Stimulated activated CD8-positive, alpha-beta memory T cell treated with anti-CD3 and anti-CD28 coated beads, Interleukin-12 subunit alpha, Interleukin-12 subunit beta, amount 100 ng/mL, for 1 hour (primary cell): ENCODE results near the gene PDZRN4.
"Not testable (repeated sequence)": the region's sequence is repeated elsewhere in the genome, so short reads cannot be mapped to it uniquely, and the experiment has no call there.

Experiments used
- DNase-seq: peaks from one replicate; pipeline ENCODE4 v3.0.0-alpha.2; 2020; ENCODE audit warnings: low read depth

PDZRN4 gene

DNA sequence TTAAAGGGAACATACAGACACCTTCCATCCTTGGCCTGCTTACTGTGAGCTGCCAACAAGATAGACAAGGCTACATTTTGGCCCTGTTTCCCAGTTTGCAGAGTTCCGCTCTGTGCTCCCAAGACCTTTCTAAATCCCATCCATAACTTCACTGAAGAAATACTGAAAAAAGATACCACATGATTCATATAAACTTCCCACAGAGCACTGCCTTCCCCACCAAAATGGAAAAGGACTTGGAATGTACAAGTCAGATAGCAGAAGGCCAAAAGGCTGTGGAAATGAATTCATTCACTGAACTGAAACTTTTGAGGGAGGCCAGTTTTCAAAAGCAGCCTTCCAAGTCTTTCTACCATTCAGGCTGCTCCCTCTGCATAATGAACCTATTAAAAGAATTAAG is 29.6 kb downstream of the PDZRN4 start:
- DNase-seq = no peak

DNA sequence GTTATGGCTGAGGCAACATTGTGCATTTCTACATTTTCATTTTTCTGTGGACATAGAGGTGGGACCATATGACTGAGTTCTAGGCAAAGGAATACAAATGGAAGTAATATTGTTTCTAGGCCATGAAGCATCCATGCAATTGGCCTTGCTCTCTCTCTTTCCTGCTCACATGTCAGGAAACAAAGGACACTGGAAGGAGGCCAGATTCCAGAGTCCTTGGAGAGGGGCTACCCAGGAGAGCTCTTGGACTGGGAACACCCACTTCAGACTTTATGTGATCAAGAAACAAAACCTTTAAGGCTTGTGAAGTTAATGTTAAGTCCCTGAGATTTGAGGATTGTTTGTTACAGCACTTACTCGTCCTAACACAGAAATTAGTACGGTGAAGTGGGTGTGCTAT is 32.8 kb downstream of the PDZRN4 start:
- no peak for DNase-seq

DNA sequence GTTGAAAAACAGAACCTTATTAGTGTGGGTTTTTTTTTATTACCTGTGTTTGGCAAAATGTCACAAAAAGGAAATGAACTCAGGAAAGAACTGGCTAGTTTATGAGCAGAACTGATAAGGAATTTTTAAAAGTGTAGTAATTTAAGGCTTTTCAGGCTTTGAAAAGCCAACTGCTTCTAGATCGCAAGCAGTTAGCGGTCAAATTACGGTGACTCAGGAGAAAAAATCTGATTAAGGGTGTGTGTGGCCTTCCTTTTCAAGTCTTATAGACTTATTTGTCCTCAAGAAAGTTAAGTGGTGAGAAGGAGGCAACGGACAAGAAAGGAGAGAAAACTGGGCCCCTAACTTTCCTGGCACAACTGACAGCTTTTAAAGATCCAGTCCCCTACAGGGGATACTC is 33.4 kb downstream of the PDZRN4 start:
- DNase-seq = no peak

- no peak for DNase-seq
These were observed 35.5 kb downstream of the PDZRN4 start for GRCh38 chr12:41223600-41223999.

DNA sequence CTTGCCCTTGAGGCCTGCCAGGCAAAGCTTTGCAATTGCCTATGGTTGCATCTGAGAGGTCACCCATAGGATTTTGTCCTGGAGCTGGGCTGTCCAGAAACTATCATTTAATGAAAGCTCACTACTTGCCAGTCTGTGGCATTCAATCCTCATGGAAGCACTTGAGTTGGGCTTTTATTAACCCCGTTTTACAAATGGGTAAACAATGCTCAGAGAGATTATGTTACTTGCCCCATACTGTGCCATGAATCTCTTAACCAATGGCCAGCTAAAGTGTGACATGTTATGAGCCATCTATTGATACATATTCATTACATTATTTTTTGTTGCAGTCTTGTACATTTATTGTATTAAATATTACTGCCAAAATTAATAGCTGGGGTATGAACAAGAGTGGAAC is 35.9 kb downstream of the PDZRN4 start:
- no peak for DNase-seq

- no peak for DNase-seq
These were observed 37.1 kb downstream of the PDZRN4 start for GRCh38 chr12:41225179-41225578.

- DNase-seq = no peak
These were observed 40.1 kb downstream of the PDZRN4 start for GRCh38 chr12:41228066-41228820.

DNA sequence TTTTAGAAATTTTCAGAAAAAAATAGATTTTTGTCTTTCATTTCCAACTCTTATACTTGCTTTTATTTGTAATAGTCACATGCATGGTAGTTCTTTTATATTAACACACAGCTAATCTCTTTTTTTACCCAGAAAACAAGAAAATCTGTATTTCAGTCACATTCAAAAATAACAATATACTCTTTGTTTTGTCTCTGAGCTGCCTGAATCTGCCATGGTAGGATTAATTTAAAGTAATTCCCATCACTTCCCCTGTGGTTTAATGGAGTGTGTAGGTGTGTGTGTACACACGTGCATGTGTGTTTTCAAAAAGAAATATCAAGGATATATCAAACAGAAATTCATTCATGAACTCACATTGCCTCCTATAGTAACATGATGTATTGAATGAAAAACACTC is 42.6 kb downstream of the PDZRN4 start:
- no peak for DNase-seq

- DNase-seq = no peak
These were observed 46.6 kb downstream of the PDZRN4 start for GRCh38 chr12:41234692-41235091.

DNA sequence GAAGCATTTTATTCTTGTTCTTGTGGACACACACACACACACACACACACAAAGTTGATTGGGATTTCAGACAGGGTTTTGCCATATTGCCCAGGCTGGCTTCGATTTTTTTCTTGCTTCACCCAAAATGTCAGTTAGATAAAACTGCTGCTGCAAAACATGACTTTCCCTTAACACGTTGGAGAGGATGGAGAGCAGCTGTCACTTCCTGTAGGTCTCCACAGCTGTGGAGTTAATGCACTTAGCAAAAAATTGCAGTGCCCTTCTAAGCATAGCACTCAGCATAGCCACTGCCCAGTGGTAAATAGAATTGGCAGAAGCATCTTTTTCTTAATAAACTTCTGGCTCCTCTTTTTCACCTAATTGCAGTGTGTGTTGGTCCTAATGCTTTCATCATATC is 54.5 kb downstream of the PDZRN4 start:
- DNase-seq = no peak

DNA sequence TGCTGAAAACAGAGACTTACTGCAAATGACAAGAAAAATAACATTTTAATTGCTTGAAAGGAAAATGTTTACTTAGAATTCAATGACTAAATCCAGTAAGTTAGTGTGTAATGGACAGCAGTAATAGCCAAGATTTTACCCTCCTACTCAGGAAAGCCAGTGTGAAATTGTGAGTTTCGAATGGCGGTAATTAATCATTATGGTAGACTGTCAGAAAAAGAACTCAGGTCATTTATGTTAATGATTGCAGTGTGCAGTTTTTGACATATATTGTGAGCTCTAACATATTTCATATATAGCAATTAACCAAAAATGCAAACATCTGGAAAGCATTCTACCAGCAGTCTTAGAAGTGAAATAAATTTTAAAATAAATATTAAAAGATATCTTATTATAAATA is 60.3 kb downstream of the PDZRN4 start:
- no peak for DNase-seq

GRCh38 chr12:41250748-41251147 is 62.6 kb downstream of the PDZRN4 start:
- DNase-seq = no peak

GRCh38 chr12:41254004-41254914 is 66.1 kb downstream of the PDZRN4 start:
- no peak for DNase-seq

- DNase-seq = not testable (repeated sequence)
These were observed 75.1 kb downstream of the PDZRN4 start for GRCh38 chr12:41263196-41263595.

- no peak for DNase-seq
These were observed 76.2 kb downstream of the PDZRN4 start for GRCh38 chr12:41264281-41264680.

DNA sequence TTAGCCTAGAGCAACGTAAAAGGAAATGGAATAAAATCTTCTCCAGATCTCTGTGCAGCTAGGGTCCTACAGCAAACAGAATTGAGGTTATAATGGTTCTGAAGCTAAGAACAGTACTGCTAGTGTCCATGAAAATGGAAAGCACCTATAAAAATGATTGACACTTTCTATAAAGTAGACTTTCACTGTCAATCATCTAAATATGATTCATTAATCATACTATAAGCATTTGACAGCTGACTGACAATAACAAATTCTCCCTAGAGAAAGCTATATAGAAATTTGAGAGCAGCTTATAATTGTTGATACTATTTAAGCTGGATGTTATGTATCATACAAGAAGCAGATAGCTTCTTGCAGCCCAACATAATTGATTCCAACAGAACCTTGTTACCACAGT is 80.9 kb downstream of the PDZRN4 start:
- no peak for DNase-seq

DNA sequence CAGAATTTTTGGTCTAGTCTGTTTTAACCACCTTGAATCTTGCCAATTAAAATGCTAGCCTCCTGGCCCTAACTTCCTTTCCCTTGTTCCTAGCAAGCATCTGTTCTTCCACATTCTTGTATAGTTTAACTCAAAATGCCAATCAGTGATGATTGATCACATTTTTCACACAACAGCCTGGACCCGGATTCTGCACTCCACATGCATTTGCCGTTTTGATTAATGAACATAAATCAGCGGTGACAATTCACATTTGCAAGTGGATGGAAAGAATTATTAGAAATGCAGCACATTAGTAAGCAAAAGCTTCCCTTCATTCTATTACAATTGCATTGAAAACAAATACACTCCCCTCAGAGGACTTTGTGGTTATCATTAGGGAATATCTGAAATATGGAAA is 83.4 kb downstream of the PDZRN4 start:
- no peak for DNase-seq

- DNase-seq = no peak
These were observed 86.5 kb downstream of the PDZRN4 start for GRCh38 chr12:41274643-41275042.

GRCh38 chr12:41277100-41277945 is 89.2 kb downstream of the PDZRN4 start:
- no peak for DNase-seq

- no peak for DNase-seq
These were observed 89.8 kb downstream of the PDZRN4 start for GRCh38 chr12:41277946-41278267.

DNA sequence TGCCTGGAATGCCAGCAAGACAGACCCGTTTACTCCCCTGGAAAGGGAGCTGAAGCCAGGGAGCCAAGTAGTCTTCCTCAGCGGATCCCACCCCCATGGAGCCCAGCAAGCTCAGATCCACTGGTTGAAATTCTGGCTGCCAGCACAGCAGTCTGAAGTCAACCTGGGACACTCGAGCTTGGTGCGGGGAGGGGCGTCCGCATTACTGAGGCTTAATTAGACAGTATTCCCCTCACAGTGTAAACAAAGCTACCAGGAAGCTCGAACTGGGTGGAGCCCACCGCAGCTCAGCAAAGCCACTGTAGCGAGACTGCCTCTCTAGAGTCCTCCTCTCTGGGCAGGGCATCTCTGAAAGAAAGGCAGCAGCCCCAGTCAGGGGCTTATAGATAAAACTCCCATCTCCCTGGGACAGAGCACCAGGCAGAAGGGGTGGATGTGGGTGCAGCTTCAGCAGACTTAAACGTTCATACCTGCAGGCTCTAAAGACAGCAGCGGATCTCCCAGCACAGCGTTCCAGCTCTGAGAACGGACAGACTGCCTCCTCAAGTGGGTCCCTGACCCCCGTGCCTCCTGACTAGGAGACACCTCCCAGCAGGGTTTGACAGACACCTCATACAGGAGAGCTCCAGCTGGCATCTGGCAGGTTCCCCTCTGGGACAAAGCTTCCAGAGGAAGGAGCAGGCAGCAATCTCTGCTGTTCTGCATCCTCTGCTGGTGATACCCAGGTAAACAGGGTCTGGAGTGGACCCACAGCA is 92.4 kb downstream of the PDZRN4 start:
- not testable (repeated sequence) for DNase-seq

GRCh38 chr12:41285470-41285869 is 97.3 kb downstream of the PDZRN4 start:
- not testable (repeated sequence) for DNase-seq
